Keratinocyte (primary cell): ENCODE measurements around the gene SDR42E2. TPM values are rescaled to one million over a fixed set of nuclear protein-coding genes. Genes with fewer than 3 reads are reported as not detected.

ENCODE experiments used
- DNase-seq: peaks from one replicate; pipeline ENCODE4 v3.0.0-alpha.2; 2011; ENCODE audit warnings: low read depth, missing footprints, low spot score
- FAIRE-seq: peaks from 2 replicates; lab custom pipeline; 2011; peaks lifted over from hg19 to GRCh38; lab: Jason Lieb, UNC
- H2AFZ ChIP-seq: 2 replicates; pipeline ENCODE4 v1.6.0; 2012; ENCODE audit warnings: low read length, control low read depth, inconsistent platforms; ENCODE audit not compliant: control insufficient read depth
- H3K27ac ChIP-seq: 2 replicates; pipeline ENCODE4 v1.5.1; 2011; ENCODE audit warnings: low read length; ENCODE audit not compliant: control insufficient read depth, insufficient read depth
- H3K27me3 ChIP-seq: 3 replicates; pipeline ENCODE4 v1.6.0; 2011; ENCODE audit warnings: low read length; ENCODE audit not compliant: control insufficient read depth, insufficient read depth; ENCODE audit errors: extremely low read depth
- H3K36me3 ChIP-seq, 2 experiments: 2 replicates in 1 of 2; 3 replicates in 1 of 2; pipeline ENCODE4 v1.5.1; 2011; ENCODE audit warnings: low read length in 2 of 2, mild to moderate bottlenecking in 1 of 2; ENCODE audit not compliant: control insufficient read depth in 2 of 2, insufficient read depth in 2 of 2; ENCODE audit errors: extremely low read depth in 1 of 2
- H3K4me1 ChIP-seq: 3 replicates; pipeline ENCODE4 v1.5.1; 2011; ENCODE audit warnings: low read length; ENCODE audit not compliant: control insufficient read depth, insufficient read depth; ENCODE audit errors: extremely low read depth
- H3K4me2 ChIP-seq: 3 replicates; pipeline ENCODE4 v1.6.0; 2011; ENCODE audit warnings: low read depth, low read length; ENCODE audit not compliant: control insufficient read depth, insufficient read depth; ENCODE audit errors: extremely low read depth
- H3K4me3 ChIP-seq, 3 experiments: fragments of 200-600 bp in 1 of 3; sonication (generic) in 1 of 3; 2 replicates in 2 of 3; 3 replicates in 1 of 3; pipeline ENCODE4 v1.5.1; 2011 to 2016; ENCODE audit warnings: low read length in 3 of 3, mild to moderate bottlenecking in 3 of 3, control low read depth in 2 of 3, inconsistent platforms in 1 of 3, low read depth in 1 of 3, mixed read lengths in 1 of 3, mixed run types in 1 of 3, moderate library complexity in 1 of 3; ENCODE audit not compliant: control insufficient read depth in 2 of 3, insufficient read depth in 2 of 3; ENCODE audit errors: extremely low read depth in 1 of 3
- H3K79me2 ChIP-seq: 2 replicates; pipeline ENCODE4 v1.6.0; 2012; ENCODE audit warnings: low read length; ENCODE audit not compliant: control insufficient read depth, insufficient read depth
- H3K9ac ChIP-seq: 3 replicates; pipeline ENCODE4 v1.6.0; 2011; ENCODE audit warnings: low read length; ENCODE audit not compliant: control insufficient read depth, insufficient read depth; ENCODE audit errors: extremely low read depth
- H3K9me1 ChIP-seq: 3 replicates; pipeline ENCODE4 v1.6.0; 2011; ENCODE audit warnings: low read length; ENCODE audit not compliant: control insufficient read depth, insufficient read depth; ENCODE audit errors: extremely low read depth
- H3K9me3 ChIP-seq: 2 replicates; pipeline ENCODE4 v1.5.1; 2012; ENCODE audit warnings: low read depth, low read length; ENCODE audit not compliant: control insufficient read depth
- H4K20me1 ChIP-seq: 3 replicates; pipeline ENCODE4 v1.6.0; 2011; ENCODE audit warnings: low read length; ENCODE audit not compliant: control insufficient read depth, insufficient read depth; ENCODE audit errors: extremely low read depth
- EZH2 ChIP-seq: IDR thresholded peaks from one replicate; pipeline ENCODE4 v1.6.1; 2012; ENCODE audit warnings: inconsistent platforms, mild to moderate bottlenecking, low read length, moderate library complexity
- dilution Hi-C: fragments of 300-500 bp; cut with MboI; formaldehyde crosslinking; loops from one replicate; pipeline ENCODE4 v1.7.0; 2020; ENCODE audit warnings: low sequenced_read_pairs; ENCODE audit not compliant: extremely low pct_ligation_motif_present
- polyA plus RNA-seq, 5 experiments: library from polyadenylated mRNA; depleted of rRNA in 3 of 5; stranded (reverse) in 3 of 5; stranded (forward) in 1 of 5; unstranded in 1 of 5; fragments of >200 nt; gene quantifications; 1 replicate in 1 of 5; 2 replicates in 3 of 5; 3 replicates in 1 of 5; pipeline versions ENCODE4 v1.2.1 to v1.2.3, GENCODE V29; 2011 to 2012; ENCODE audit warnings: missing spikeins in 2 of 5, low read depth in 1 of 5, low replicate concordance in 1 of 5
- TF ChIP-seq, protein P1 (sequence below), 3 experiments: IDR thresholded peaks in 1 of 3; conservative IDR thresholded peaks in 1 of 3; optimal IDR thresholded peaks in 1 of 3; 2 replicates in 2 of 3; 3 replicates in 1 of 3; pipeline versions ENCODE3 to v1.5.1; 2011; ENCODE audit warnings: low read length in 3 of 3, mild to moderate bottlenecking in 3 of 3, moderate library complexity in 2 of 3, control low read depth in 1 of 3, inconsistent platforms in 1 of 3; ENCODE audit not compliant: insufficient read depth in 2 of 3; ENCODE audit errors: extremely low read depth in 1 of 3

Gene SDR42E2
- polyA plus RNA-seq, 1 donor (not counting 4 experiments of a cell fraction or from before 2014, with no cell fraction given), result not detected

GRCh38 chr16:22220069-22220440, 57.7 kb downstream of the SDR42E2 start:
- Histone ChIP-seq H3K9ac (no peak overlapping the region), H2AFZ (no peak overlapping the region), H3K27me3 (no peaks in the 10 kb centered on the region), H3K4me1 (no peaks in the 10 kb centered on the region), H3K27ac (no peak overlapping the region), H3K36me3 (peaks cover 2 to 3% of the 10 kb centered on the region in 2 experiments), H3K4me2 (no peak overlapping the region), H3K9me1 (no peaks in the 10 kb centered on the region), H3K79me2 (peaks cover 21% of the 10 kb centered on the region), H3K4me3 (no peak overlapping the region), H3K9me3 (no peaks in the 10 kb centered on the region), H4K20me1 (no peaks in the 10 kb centered on the region)
- TF ChIP-seq EZH2, result no peak
- TF ChIP-seq, protein P1, sequence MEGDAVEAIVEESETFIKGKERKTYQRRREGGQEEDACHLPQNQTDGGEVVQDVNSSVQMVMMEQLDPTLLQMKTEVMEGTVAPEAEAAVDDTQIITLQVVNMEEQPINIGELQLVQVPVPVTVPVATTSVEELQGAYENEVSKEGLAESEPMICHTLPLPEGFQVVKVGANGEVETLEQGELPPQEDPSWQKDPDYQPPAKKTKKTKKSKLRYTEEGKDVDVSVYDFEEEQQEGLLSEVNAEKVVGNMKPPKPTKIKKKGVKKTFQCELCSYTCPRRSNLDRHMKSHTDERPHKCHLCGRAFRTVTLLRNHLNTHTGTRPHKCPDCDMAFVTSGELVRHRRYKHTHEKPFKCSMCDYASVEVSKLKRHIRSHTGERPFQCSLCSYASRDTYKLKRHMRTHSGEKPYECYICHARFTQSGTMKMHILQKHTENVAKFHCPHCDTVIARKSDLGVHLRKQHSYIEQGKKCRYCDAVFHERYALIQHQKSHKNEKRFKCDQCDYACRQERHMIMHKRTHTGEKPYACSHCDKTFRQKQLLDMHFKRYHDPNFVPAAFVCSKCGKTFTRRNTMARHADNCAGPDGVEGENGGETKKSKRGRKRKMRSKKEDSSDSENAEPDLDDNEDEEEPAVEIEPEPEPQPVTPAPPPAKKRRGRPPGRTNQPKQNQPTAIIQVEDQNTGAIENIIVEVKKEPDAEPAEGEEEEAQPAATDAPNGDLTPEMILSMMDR (optimal IDR thresholded peaks at IDR 0.05 in 1 of 3, IDR thresholded peaks at IDR 0.05 in 1 of 3, conservative IDR thresholded peaks at IDR 0.05 in 1 of 3; ENCODE audit: extremely low read depth in 1 of 3, insufficient read depth in 2 of 3, low read length in 3 of 3), result no peak
- dilution Hi-C loops, result no loop called here
- DNase-seq (no peak), FAIRE-seq (no peak)

GRCh38 chr16:22220714-22221113, 58.4 kb downstream of the SDR42E2 start:
- Histone ChIP-seq H3K4me1 (no peaks in the 10 kb centered on the region), H3K4me2 (no peak overlapping the region), H3K9ac (no peak overlapping the region), H3K36me3 (peaks cover 3 to 4% of the 10 kb centered on the region in 2 experiments), H3K27me3 (no peaks in the 10 kb centered on the region), H3K9me1 (no peaks in the 10 kb centered on the region), H4K20me1 (no peaks in the 10 kb centered on the region), H3K4me3 (no peak overlapping the region), H3K27ac (no peak overlapping the region), H3K79me2 (peaks cover 21% of the 10 kb centered on the region), H2AFZ (no peak overlapping the region), H3K9me3 (no peaks in the 10 kb centered on the region)
- no peak for DNase-seq
- TF ChIP-seq, protein P1 (optimal IDR thresholded peaks at IDR 0.05 in 1 of 3, IDR thresholded peaks at IDR 0.05 in 1 of 3, conservative IDR thresholded peaks at IDR 0.05 in 1 of 3; ENCODE audit: extremely low read depth in 1 of 3, insufficient read depth in 2 of 3, low read length in 3 of 3), result no peak
- no peak for TF ChIP-seq EZH2
- no peak for FAIRE-seq
- dilution Hi-C loops, result no loop called here
